RPMI8226 (cell line): ENCODE results near the gene CREB3.

Experiments used
- DNase-seq: peaks from one replicate; pipeline ENCODE4 v3.0.0-alpha.2; 2015

CREB3 gene

DNA sequence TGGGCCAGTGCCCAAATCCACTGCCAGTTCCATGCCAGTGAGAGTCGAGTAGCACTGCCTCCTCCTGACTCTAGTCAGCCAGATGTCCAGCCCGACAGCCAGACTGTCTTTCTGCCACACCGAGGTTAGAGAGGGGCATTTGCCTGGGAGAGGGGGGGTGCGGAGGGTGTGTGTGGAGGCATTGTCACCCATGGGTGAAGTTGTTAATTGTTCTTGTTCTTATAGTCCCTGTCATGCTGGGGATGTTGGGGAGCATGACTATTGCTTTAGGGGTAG is 17.7 kb downstream of the CREB3 start:
- no peak for DNase-seq

DNA sequence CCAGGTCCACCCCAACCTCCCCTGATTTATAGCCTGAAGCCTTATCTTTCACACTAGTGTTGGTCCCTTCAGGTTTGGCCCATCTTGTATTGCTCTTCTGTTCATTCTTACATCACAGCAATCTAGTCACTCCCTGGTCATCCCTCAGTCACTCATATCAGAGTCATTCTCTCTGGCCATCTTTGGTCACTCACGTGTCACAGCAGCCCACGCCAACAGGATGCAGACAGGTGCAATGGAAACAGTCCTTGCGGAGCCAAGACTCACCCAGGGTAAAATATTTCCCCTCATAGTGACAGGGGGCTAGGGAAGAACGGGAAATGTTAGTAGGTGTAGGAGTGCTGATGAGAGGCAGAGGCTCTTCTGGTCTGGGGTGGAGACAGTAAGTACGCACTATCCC is 21.0 kb downstream of the CREB3 start:
- DNase-seq: no peak

DNA sequence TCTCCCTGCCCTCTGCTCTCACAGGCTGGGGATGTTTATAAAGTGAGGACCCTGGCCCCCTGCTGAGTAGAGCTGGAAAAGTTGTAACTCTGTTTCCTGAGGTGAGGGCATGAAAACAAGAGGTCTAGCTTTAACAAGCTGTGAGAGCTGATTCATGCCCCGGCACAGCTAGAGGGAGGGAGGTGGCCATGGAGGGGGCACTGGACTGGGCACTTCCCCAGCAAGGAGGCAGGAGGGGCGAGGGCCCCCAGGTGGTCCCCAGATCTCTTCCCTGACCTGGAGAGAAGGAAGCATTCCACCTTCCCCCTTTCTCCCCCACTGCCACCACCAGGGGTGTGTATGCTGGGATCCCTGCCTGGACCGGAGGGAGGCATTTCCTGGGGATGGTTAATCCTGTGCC is 21.8 kb downstream of the CREB3 start, which contains the start of gene MSMP:
Gene MSMP (minus strand): TSS at position 13 of the 400 bp plus-strand sequence. CDS start 147 bp downstream, outside the sequence.
- no peak for DNase-seq

DNA sequence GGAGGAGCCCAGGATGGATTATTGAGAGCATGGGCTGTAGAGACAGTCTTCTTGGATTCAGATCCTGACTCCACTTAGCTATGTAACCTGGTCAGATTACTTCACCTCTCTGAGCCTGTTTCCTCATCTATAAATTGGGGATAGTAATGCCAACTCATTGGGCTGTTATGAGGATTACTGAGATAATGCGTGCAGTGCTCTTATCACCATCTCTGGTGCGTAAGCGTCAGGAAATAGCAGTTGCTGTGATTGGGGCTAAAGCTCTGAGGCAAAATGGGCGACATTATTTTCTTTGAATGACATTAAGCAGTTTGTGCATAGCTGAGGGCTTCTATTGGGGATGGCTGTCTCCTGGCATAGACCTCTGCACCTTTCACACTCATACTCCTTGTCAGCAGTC is 22.6 kb downstream of the CREB3 start:
- DNase-seq: no peak

DNA sequence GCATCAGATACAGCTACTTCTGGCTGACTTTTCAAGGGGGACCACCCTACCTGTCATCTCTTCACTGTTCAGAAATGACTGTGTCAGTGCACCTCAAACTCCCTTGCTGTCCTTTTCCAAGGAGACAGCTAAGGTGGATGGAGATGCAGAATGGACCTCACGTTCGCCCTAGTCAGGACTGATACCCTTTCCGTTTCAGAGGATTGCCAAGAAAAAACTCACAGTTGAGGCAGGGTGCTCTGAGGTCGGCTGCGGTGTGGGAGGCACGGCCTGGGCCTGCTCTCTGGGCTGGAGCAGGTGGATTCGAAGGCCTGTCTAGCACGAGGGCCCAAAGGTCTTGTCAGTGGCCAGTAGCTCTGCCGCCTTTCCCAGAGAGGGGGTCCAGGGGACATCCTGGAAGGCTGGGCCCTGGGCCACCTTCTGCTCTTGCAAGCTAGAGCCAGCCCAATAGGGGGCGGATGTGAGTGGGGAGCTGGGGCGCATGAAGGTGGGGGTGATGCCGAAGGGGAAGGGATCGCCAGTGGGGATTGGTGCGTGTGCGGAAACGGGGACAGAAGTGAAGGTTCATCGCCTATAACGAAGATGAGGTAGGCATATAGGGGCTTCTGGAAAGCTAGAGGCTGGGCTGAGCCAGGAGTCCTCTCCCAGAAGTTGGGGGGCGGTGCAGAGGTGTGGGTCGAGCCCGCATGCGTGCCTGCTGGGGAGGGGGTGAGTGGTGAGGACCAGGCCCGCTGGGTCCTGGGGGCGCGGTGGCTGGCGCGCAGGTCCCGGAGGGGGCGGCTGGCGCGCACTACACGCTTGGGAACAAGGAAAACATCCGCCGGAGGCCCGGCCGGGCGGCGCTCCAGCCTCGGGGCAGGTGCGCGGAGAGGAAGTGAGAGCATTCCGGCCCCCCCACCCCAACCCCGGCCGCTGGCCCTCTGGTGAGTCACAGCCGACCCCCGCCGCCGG is 24.1 kb downstream of the CREB3 start:
- peak; percentile 85 for DNase-seq

DNA sequence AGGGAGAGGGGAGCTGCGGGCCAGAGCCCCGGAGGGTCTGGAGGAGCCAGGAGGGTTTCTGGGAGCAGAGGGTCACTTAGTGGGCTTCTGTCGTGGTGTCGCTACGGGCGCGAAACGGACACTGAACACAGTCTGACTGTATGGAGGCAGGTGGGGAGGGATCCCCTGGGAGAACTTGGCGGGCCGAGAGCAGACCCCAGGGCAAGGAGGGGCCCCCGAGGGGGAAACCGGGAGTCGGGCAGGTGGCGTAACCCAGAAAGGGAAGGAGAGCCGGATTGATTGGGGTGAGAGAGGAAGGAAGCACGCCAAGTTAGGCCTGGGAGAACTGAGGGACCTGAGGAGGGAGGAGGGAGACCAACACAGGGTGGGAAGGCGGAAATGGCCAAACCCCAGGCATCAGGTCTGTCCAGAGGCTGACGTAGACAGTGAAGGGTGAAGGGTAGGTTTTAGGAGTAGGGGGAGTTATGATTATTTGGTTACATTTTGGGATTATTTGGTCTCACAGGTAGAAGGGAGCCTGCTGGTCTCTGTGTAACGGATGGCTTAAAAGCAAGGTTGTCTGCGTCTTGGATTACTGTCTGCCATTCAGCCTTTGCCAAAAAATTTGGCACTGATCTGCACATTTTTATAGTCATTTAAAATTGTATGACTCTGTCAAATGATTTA is 24.9 kb downstream of the CREB3 start:
- peak; percentile 58 for DNase-seq

DNA sequence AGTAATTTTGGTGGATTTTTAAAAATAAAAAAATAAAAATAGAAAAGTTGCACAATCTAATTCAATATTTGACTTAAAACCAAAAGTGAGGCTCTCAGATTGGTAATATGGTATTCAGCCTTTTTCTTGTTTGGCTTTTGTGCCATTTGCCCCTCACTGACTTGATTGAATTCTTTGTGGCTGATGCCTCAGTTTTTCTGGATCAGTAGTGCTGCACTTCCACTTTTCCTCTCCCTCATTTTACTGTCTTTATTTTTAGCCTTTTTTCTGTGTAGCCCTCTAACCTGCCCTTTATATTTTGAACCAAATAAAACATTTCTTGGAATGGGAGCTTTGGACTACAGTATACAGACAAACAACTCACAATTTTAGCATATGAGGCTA is 25.4 kb downstream of the CREB3 start:
- no peak for DNase-seq

DNA sequence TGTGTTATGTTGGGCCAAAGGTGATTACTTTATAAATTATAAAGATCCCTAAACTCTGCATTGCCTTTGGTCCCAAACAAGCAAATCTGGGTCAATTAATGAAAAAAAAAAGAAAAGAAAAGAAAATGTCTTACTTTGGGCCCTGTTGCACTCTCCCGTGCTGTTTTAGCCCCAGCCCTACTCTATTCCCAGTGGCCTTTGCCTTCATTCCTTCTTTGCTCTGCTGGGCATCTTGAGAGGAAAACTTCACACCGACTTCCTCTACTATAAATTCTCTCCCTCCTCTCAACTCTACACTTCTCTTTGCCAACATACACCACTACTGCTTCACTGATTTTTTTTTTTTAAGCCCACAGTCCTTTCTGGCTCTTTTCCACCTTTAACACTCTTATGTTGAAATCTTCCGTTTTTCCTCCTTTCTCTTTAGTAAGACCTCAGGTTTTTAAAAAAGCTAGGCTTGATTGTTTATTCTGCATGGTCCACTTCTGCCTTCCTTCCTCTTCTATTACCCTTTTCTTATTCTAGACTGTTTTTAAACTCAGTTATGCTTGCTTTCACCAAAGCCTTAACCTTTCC is 26.1 kb downstream of the CREB3 start:
- no peak for DNase-seq

DNA sequence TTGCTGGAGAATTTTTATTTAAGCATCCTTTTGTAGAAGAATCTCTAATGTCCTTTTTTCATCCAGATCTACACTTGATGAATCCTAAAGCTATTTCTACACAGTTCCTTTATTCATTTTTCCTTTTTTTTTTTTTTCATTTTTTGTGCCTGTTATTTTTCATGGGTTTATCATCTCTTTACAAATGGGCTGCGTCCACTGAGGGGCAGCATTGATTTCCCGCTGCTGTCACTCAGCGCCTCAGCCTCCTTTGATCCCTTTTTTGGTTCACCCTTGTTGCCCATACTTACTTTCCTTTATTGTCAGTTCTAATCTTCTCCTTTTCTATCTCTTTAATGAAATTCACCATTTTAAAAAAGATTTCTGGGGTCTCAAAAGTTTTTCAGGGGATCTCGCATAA is 27.3 kb downstream of the CREB3 start:
- no peak for DNase-seq

DNA sequence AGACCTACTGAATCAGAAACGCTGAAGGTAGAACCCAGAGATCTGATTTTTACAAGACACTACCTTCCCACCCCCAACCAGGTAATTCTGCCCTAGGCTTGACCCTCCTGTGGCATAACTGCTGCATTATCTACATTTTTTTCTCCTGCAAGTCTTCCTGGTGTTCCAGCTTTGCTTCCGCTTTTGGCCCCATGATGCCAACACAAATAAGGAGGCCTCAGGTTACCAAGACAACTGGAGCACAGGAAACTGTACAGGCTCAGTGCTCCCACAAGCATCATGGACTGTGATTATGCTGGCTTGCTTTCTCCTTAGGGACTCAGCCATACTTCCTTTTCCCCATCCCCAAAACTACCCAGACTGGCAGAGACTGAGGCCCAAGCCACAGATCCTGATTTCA is 28.2 kb downstream of the CREB3 start:
- DNase-seq: no peak

DNA sequence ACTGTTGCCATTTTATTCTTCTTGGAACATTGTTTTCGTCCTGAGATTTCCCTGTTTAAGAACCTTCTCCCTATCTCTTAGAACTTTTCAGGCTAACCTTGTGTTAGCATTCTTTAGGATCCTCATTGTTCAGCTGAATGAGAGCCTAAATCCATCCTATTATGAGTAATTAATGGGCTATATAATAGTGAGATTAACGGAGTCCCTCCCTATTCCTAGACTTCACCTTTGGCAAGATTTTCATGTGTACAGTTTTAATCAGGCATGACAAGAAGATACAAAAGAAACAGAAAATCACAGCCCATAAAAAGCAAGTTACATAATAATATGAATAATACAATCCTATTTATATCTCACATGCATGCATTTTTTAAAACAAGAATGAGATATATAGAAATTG is 30.7 kb downstream of the CREB3 start:
- DNase-seq: no peak

DNA sequence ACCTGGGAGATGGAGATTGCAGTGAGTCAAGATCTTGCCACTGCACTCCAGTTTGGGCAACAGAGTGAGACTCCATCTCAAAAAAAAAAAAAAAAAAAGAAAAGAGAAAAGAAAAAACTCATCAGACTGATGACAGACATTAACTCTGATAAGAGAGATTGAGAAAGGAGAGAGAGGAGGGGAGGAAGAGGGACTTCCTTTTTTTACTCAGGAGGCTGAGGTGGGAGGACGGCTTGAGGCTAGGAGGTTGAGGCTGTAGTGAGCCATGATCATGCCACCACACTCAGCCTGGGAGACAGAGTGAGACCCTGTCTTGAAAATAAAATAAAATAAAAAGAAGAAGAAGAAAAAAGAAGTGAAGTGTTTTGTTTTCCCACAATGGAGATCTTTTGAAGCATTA is 31.3 kb downstream of the CREB3 start:
- DNase-seq: no peak

DNA sequence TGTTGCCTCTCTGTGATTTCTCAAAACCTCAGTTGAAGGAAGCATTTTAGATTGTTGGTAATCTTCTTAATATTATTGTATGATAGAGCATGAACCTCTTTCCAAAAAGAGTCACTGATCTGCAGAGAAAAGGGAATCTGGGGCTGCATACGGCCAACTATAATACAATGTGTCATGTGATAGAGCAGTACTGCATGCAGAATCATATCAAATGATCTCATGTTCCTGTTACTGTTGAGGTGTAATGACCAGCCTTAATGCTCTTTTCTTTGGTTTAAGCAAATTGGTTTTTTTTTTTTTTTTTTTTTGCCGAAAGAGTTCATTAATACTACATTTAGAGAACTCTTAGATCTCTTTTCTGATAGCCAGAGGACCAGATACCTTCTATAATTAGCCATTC is 34.5 kb downstream of the CREB3 start:
- no peak for DNase-seq

DNA sequence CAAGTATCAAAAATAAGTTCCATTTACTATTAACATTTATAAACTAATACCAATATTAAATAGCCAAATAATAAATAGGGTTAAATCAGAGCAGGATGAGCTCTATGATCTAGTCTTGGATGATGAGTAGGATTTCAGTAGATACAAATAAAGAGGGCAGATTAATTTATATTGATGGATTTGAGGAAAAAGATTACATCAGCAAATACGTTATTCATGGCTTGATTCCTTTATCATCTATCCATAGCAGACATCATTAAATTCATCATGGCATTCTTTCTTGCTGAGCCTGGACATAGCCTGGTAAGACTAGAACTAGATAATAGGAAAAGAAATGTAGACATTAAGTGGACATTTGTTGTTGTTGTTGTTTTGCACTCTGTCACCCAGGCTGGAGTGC is 35.0 kb downstream of the CREB3 start:
- no peak for DNase-seq

DNA sequence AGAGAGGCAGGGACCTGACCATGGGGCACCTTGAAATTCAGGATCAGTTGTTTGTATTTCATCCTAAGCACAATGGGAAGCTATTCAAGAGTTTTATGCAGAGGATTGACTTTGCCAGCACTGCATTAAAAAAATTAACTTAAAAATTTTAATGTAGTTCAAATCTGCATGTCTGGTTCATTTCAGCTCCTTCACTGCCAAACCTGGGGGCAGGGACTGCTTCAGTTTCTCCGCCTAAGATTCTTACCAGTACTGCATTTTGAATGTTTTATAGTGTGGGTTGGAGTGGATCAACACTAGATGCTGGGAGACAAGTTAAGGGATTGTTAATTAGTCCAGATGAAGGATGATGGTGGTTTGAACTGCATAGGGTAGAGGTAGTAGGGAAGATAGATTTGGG is 37.3 kb downstream of the CREB3 start:
- DNase-seq: no peak

DNA sequence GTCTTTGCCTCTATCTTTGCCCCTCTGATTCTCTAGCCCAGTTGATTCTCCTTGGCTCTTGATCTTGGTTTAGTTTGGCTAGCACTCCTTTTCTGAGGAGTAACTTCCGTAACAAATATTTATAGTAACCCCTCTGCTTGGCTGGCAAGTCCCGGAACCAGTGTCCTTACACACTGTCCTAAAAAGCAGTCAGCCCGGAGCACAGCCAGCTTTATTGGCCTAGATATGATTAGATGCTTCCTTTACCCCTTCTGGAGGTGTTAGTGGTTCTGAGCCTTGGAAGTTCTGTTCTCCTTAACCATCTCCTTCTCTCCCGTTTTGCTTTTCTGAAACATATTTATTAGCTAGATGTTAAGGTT is 38.6 kb downstream of the CREB3 start:
- no peak for DNase-seq

DNA sequence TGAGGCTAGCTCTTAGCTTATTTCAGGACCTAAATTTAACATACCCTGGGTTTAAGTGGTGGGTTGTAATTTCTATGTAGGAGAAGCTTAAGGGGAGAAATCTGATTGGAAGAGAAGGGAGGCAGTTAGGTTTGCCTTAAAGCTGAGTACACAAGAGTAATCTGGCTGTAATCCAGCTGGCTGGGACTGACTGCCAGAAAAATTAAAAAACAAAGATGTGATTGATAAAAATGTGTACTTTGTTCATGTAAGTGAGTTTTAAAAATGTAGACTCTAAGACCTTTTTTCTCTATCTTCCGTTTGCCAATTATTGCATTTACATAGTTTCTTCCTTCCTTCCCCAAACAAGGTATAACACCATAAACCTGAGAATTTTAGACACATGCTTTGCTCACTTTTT is 39.1 kb downstream of the CREB3 start:
- no peak for DNase-seq

DNA sequence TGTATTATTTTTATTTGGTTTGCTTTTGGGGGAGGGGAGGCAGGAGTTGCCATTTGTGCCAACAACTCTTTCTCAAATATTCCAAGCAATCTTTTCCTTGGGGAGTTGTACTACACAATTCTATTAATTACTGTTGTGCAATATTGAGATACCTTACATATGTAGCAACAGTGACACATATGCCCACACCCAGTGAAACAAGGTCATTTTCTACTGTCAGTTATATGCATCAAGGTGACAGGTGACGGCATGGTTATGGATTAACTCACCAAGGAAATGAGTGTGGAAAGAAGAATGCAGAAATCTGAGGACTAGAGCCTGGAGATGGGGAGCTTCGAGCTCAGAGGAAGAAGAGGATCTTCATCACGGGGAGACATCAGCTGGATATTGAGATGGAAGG is 39.5 kb downstream of the CREB3 start:
- no peak for DNase-seq

DNA sequence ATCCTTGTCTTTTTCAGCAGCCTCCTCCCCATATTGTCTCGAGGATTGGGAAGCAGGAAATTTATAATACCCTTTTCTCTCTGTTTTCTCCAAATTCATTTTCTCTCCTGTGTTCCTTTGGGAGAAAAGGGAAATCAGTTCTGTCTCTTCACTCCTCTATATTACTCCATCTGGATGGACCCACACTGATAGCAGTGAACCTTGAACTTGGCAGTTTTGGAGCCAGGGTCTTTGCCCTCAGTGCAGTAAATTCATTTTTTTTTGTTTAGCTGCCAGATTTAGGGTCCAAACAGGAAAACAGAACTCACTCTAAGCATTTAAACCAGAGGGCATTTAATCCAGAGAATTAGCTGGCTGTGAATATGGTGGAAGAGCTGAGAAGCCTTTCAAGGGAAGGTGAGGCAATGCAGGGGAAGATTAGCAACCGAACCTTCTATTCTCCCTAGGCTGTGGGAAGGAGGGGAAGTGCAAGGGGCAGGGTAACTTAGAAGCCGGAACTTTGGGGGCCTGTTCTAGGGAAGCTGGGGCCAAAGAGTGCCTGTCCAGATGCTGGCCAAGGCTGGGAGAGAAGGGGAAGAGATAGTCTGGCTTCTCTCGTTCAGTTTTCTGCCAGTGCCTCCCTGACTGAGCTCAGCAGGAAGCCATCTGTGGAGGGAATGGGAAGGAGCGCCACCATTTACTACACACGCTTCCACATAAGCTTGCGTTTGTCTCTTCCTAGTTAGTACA is 42.6 kb downstream of the CREB3 start:
- no peak for DNase-seq

DNA sequence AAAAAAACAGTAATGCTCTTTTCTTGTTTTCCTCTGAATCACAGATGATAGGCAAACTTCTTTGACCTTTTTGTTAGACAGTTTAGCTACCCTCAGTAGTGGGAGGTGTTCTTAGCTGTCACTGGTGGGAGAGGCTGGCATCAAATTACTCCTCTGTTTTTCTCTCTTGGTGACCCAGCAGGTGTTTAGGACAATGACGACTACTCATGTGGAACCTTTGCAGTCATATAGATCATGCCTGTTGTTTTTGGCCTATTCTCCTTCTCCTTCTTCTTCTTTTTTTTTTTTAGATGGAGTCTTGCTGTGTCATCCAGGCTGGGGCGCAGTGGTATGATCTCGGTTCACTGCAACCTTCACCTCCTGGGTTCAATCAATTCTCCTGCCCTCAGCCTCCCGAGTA is 43.6 kb downstream of the CREB3 start:
- no peak for DNase-seq

DNA sequence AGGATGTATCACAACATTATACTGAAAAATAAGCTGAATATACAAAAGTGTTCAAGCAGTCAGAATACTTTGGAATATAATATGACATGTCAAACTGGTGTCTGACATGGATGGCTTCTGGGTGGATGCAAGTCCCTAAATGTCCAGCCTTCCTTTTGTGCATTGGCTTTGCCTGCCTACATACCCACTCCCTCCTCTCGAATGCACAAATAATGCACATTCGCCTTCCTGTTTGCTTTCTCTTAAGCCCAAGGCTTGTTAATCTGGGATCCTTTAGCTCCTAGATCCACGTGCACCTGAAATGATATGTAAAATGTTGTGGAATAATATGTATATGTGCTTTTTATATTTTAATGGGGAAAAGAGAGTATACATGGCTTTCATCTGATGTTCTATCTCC is 46.0 kb downstream of the CREB3 start:
- no peak for DNase-seq

DNA sequence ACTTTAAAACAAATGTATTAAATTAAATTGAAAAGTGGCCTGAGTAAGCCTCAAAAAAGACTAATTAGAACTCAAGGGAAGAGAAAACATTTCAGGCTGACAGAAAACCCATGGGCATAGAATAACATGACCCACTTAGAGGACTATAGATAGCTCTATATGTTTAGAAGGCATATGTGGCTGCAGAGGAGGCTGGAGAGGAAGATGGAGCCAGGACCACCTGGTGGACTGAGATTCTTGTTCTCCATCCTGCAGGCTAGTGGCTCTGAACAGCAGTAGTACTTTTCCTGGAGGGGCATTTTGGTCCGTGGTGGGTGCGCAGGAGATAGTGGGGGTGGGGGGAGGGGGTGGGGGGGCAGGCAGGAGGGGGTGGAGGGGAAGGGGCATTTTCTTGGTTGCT is 48.6 kb downstream of the CREB3 start:
- no peak for DNase-seq

DNA sequence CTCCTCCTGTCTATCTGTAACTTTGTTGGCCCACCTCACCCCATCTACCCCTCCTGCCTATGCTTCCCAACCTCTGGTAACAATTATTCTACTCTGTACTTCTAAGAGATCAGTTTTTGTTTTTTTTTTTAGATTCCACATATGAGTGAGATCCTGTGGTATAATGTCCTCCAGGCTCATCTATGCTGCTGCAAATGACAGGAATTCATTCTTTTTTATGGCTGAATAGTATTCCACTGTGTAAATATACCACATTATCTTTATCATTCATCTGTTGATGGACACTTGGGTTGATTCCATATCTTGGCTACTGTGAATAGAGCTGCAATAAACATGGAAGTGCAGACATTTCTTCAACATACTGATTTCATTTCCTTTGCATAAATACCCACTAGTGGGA is 51.0 kb downstream of the CREB3 start:
- no peak for DNase-seq
